ENCODE data around the gene GGT7. TPM values are rescaled to one million over a fixed set of nuclear protein-coding genes. Genes with fewer than 3 reads are reported as not detected.
A peak's percentile ranks its signal among the peaks of the same experiment; 100 is the strongest.
"Not testable (repeated sequence)": the region's sequence is repeated elsewhere in the genome, so short reads cannot be mapped to it uniquely, and the experiment has no call there.

Gene GGT7
- 12.2 and 19.7 TPM in 2 replicates for polyA plus RNA-seq (2014; cell fraction: cytosol; rRNA removed)
- 139 and 176 TPM in 2 replicates for polyA plus RNA-seq (2014; cell fraction: nucleus; rRNA removed)

GRCh38 chr20:34872622-34873224, at the start of gene GGT7:
TSS of gene GGT7 (minus strand) at chr20:34872856. CDS start at chr20:34872815, 41 bp downstream.
- DNase-seq (ENCODE audit: low spot score): peak; percentile 88

- no peak for DNase-seq (ENCODE audit: low spot score)
Observed at GRCh38 chr20:34921436-34921835, 48.8 kb upstream of the GGT7 start.

- no peak for DNase-seq (ENCODE audit: low spot score)
Observed at GRCh38 chr20:34920055-34920454, 47.4 kb upstream of the GGT7 start.

GRCh38 chr20:34916774-34917354, 44.2 kb upstream of the GGT7 start:
- DNase-seq (ENCODE audit: low spot score): no peak

- DNase-seq (ENCODE audit: low spot score): no peak
Observed at GRCh38 chr20:34915749-34916455, 43.2 kb upstream of the GGT7 start.

- no peak for DNase-seq (ENCODE audit: low spot score)
Observed at GRCh38 chr20:34915131-34915530, 42.5 kb upstream of the GGT7 start.

GRCh38 chr20:34907616-34908469, 35.2 kb upstream of the GGT7 start:
- no peak for DNase-seq (ENCODE audit: low spot score)

GRCh38 chr20:34904202-34904621, 31.6 kb upstream of the GGT7 start:
- DNase-seq (ENCODE audit: low spot score): no peak

- not testable (repeated sequence) for DNase-seq (ENCODE audit: low spot score)
Observed at GRCh38 chr20:34898731-34899130, 26.1 kb upstream of the GGT7 start.

- not testable (repeated sequence) for DNase-seq (ENCODE audit: low spot score)
Observed at GRCh38 chr20:34898129-34898528, 25.5 kb upstream of the GGT7 start.

- no peak for DNase-seq (ENCODE audit: low spot score)
Observed at GRCh38 chr20:34896086-34896621, 23.5 kb upstream of the GGT7 start.

GRCh38 chr20:34895465-34895864, 22.8 kb upstream of the GGT7 start:
- no peak for DNase-seq (ENCODE audit: low spot score)

- no peak for DNase-seq (ENCODE audit: low spot score)
Observed at GRCh38 chr20:34894723-34895122, 22.1 kb upstream of the GGT7 start.

- no peak for DNase-seq (ENCODE audit: low spot score)
Observed at GRCh38 chr20:34892671-34893070, 20.0 kb upstream of the GGT7 start.

GRCh38 chr20:34891166-34892062, 18.8 kb upstream of the GGT7 start:
- no peak for DNase-seq (ENCODE audit: low spot score)

GRCh38 chr20:34888468-34888867, 15.8 kb upstream of the GGT7 start:
- no peak for DNase-seq (ENCODE audit: low spot score)

- DNase-seq (ENCODE audit: low spot score): no peak
Observed at GRCh38 chr20:34887023-34887422, 14.4 kb upstream of the GGT7 start.

GRCh38 chr20:34886122-34886521, 13.5 kb upstream of the GGT7 start:
- no peak for DNase-seq (ENCODE audit: low spot score)

- no peak for DNase-seq (ENCODE audit: low spot score)
Observed at GRCh38 chr20:34884260-34884659, 11.6 kb upstream of the GGT7 start.

- no peak for DNase-seq (ENCODE audit: low spot score)
Observed at GRCh38 chr20:34883809-34884208, 11.2 kb upstream of the GGT7 start.

Data from SK-N-DZ (cell line).